SKM-1 (cell line): ENCODE data around the gene PGBD4.
"Not testable (repeated sequence)": the region's sequence is repeated elsewhere in the genome, so short reads cannot be mapped to it uniquely, and the experiment has no call there.

Experiments used
- DNase-seq: peaks from one replicate; lab custom pipeline; 2025; ENCODE audit not compliant: unreplicated experiment; lab: John Stamatoyannopoulos, UW

Gene PGBD4

DNA sequence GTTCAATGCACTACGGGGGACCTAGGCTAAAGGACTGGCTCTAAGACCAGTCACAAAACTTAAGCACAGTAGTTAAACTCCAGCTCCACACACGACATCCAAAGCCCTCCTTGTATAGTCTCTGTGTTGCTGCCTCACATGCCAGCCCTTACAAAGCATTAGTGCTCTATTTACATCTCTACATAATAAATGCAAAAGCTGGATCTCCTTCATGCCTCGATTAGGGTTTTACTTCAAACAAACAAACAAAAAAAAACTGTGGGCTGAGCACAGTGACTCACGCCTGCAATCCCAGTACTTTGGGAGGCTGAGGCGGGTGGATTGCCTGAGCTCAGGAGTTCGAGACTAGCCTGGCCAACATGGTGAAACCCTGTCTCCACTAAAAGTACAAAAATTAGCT lies 9.6 kb downstream of the PGBD4 start:
- DNase-seq = no peak

DNA sequence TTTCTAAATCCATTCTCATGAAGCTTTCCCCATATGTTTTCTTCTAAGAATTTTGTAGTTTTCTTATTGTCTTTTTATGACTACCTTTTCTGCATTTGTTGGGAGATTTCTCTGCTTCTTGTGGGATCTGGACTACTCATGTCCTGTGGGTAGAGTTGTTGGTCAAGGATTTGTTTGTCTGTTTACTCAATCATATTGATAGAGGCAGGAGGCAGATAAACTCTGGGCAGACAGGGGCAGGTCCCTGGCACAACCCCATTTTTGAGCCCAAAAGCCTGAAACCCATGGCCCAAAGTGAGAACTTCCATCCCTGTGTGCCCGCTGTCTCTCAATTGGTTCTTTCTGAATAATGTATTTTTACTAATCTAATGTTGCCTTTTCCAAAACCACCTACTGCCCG lies 12.3 kb downstream of the PGBD4 start:
- DNase-seq = no peak

- no peak for DNase-seq
Observed at GRCh38 chr15:34114739-34115138, 12.9 kb downstream of the PGBD4 start.

DNA sequence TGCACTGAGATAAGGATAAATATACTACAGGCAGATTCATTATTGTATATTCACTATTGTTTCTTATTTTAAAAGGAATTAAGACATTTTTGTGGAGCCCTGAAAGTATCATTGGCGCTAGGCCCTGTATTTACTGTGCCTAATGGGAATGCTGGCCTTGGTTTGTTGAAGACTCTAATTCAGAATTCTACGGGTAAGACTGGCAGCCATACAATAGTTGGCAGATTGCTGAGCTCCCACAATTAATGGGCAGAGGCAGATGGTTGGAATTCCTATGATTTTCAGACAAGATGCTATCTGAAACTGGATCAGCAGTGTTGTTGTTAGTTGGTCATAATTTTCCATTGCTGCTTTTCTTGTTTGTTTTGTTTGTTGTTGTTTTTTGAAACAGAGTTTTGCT lies 14.7 kb downstream of the PGBD4 start:
- no peak for DNase-seq

DNA sequence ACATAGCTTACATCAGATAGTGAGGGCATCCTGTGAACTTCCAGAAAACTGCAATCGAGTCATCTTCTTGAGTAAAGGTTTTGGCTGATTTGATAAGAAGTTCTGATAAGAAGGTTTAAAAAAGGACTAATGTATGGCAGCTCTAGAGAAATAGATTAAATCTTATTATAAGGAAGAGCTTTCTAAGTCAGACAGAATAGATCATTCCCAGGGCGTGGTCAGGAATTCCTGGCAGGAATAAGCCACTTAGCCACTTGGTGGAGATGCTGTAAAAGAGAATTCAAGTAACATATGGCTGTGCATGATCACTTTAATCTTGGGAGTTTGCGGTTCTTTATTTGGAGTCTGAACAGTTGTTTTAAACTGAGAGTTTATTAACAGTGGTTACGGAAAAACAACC lies 17.4 kb downstream of the PGBD4 start:
- no peak for DNase-seq

- not testable (repeated sequence) for DNase-seq
Observed at GRCh38 chr15:34120420-34120819, 18.5 kb downstream of the PGBD4 start.

DNA sequence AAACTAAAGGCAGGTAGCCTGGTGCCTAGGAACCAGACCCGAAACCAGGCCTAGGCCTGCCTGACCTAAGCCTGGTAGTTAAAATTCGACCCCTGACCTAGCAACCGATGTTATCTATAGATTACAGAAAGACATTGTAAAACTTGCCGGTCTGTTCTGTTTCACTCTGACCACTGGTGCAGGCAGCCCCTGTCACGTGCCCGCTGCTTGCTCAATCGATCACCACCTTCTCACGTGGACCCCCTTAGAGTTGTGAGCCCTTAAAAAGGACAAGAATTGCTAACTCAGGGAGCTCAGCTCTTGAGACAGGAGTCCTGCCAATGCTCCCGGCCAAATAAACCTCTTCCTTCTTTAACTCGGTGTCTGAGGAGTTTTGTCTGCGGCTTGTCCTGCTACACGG lies 19.9 kb downstream of the PGBD4 start:
- not testable (repeated sequence) for DNase-seq

- no peak for DNase-seq
Observed at GRCh38 chr15:34122771-34123183, 20.9 kb downstream of the PGBD4 start.

GRCh38 chr15:34124651-34125050 lies 22.8 kb downstream of the PGBD4 start:
- DNase-seq = no peak

- DNase-seq = no peak
Observed at GRCh38 chr15:34125945-34126344, 24.1 kb downstream of the PGBD4 start.

GRCh38 chr15:34126522-34126921 lies 24.6 kb downstream of the PGBD4 start:
- no peak for DNase-seq

DNA sequence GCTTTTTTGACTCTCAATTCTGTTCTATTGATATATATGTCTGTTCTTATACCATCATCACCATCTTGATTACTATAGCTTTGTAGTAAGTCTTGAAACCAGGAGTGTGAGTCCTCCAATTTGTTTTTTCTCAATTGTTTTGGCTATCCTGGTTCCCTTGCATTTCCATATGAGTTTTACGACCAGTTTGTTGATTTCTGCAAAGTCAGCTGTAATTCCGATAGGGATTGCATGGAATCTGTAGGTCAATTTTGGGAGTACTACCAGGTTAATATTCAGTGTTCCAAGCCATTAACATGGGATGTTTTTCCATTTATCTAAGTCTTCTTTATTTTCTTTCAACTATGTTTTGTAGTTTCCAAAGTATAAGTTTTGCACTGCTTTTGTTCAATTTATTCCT lies 27.0 kb downstream of the PGBD4 start:
- no peak for DNase-seq

DNA sequence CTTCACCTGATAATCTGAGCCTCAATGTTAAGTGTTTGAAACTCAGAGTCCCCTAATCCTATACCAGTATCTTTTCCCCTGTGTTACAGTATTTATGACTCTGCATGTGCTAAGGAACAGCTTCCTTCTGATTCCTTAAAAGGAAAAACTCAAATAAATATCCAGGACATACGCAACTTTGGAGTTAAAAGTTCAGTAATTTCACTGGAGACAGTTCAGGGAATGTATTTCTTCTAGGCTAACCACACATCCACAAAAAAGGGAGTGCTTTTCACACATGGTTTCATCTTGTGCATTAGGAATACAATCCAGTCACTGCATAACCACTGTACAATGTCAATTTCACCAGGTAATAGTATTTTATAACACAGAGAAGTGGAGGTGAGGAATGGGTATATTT lies 31.0 kb downstream of the PGBD4 start:
- DNase-seq = no peak

- DNase-seq = no peak
Observed at GRCh38 chr15:34133511-34133910, 31.6 kb downstream of the PGBD4 start.

DNA sequence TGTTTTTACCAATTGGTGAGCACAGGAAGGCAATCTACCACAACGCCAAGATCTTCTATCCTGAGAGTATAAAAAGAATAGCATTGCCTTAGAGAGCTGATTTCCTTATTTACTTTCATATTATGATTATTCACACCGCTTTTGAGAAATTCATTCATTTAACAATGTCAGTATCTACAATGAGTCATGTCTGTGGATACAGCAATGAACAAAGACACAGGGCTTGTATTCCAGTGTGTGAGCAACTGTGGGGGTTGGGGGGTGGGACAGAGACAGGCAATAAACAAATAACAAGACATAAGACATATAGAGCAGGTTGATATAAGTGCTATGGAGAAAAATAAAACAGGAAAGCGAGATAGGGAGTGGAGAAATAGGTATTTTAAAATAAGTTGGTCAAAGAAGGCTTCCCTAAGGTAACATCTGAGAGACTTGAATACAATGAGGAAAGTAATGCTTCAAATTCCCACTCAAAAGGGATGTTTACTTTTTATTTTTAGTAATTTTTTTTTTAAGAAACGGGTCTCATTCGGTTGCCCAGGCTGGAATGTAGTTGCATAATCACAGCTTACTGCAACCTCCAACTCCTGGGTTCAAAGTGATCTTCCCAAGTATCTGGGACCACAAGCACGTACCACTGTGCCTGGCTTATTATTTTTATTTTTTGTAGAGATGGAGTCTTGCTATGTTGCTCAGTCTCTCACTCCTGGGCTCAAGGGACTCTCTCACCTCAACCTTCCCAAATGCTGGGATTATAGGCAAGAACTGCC lies 45.7 kb downstream of the PGBD4 start:
- no peak for DNase-seq

DNA sequence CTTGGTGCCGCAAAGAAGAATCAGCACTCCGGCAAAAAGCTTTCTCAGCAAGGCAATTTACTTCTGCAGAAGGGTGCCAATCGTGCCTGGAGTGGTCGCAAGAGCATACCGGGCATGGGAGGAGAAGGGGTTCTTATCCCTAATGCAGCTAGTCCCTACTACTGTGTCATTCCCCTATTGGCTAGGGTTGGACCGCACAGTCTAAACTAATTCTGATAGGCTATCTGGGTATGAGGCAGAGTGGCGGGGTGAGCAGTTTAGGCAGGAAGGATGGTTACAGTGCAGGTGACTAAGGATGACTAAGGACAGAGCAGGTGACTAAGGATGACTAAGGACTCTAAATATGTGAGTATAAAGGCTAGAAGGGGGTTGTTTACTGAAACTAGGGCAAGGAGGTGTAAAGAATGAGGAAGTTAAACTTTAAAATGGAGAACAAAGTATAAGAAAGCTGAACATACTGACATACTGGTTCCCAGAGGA lies 52.9 kb downstream of the PGBD4 start:
- DNase-seq = peak; percentile 21

DNA sequence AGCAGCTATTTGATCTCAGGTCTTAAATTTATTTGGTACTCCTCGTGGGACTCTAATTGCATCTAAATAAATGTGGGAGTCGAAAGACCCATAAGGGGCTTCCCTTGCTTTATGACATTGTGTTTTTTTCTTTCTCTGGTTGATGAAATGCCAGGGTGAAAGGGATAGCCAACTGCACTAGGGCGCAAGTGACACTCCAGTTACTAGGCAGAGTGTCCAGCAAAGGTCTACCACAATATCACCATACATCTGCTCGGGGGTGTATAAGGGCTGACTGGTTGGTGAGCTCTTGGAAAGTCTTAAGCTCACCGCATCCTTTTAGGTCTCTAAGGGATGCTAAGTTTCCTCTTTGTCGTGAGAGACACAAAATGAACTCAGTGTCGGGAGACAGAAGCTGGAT lies 54.0 kb downstream of the PGBD4 start:
- no peak for DNase-seq
